NCI-H69 (cell line): ENCODE measurements around the gene DYSF.
"Not testable (repeated sequence)": the region's sequence is repeated elsewhere in the genome, so short reads cannot be mapped to it uniquely, and the experiment has no call there.

Source experiments
- DNase-seq: peaks from one replicate; lab custom pipeline; 2025; lab: John Stamatoyannopoulos, UW

DYSF gene

GRCh38 chr2:71655498-71655897 lies 202.1 kb downstream of the DYSF start:
- DNase-seq, result no peak

- not testable (repeated sequence) for DNase-seq
Observed at GRCh38 chr2:71658256-71658655, 204.9 kb downstream of the DYSF start.

- DNase-seq, result no peak
Observed at GRCh38 chr2:71658771-71659170, 205.4 kb downstream of the DYSF start.

GRCh38 chr2:71659868-71660518 lies 206.6 kb downstream of the DYSF start:
- DNase-seq, result no peak

GRCh38 chr2:71661782-71662181 lies 208.4 kb downstream of the DYSF start:
- no peak for DNase-seq

GRCh38 chr2:71662665-71663394 lies 209.5 kb downstream of the DYSF start:
- no peak for DNase-seq

GRCh38 chr2:71664161-71664560 lies 210.8 kb downstream of the DYSF start:
- no peak for DNase-seq

GRCh38 chr2:71665168-71666093 lies 212.1 kb downstream of the DYSF start:
- no peak for DNase-seq

- DNase-seq, result no peak
Observed at GRCh38 chr2:71666094-71666474, 212.7 kb downstream of the DYSF start.

- no peak for DNase-seq
Observed at GRCh38 chr2:71667256-71668182, 214.2 kb downstream of the DYSF start.

- DNase-seq, result no peak
Observed at GRCh38 chr2:71668326-71669057, 215.1 kb downstream of the DYSF start.

- no peak for DNase-seq
Observed at GRCh38 chr2:71669058-71669456, 215.7 kb downstream of the DYSF start.

GRCh38 chr2:71669628-71670429 lies 216.5 kb downstream of the DYSF start:
- no peak for DNase-seq

GRCh38 chr2:71670430-71670795 lies 217.1 kb downstream of the DYSF start:
- no peak for DNase-seq

GRCh38 chr2:71671203-71671854 lies 218.0 kb downstream of the DYSF start:
- DNase-seq, result no peak

GRCh38 chr2:71671895-71672825 lies 218.8 kb downstream of the DYSF start:
- no peak for DNase-seq

- DNase-seq, result no peak
Observed at GRCh38 chr2:71672826-71673795, 219.8 kb downstream of the DYSF start.
